NB4 (cell line): ENCODE data around the gene FGD3.

ENCODE experiments used
- DNase-seq: peaks from one replicate; pipeline ENCODE4 v3.0.0; 2010; ENCODE audit warnings: low read depth
- H3K4me3 ChIP-seq: one replicate; pipeline ENCODE4 v1.5.1; 2011; ENCODE audit warnings: mild to moderate bottlenecking, low read depth, low read length, moderate library complexity
- MYC ChIP-seq: IDR thresholded peaks from 2 replicates; pipeline ENCODE4 v1.6.1; 2011; ENCODE audit warnings: low read depth, low read length
- POLR2A ChIP-seq: IDR thresholded peaks from 2 replicates; pipeline ENCODE4 v1.6.1; 2011; ENCODE audit warnings: mild to moderate bottlenecking; ENCODE audit not compliant: insufficient read length; ENCODE audit errors: extremely low read depth
- TF ChIP-seq, protein P1 (sequence below): IDR thresholded peaks from one replicate; pipeline ENCODE4 v1.5.1; 2012; ENCODE audit warnings: low read depth, low read length
- TF ChIP-seq, protein P2 (sequence below): IDR thresholded peaks from 2 replicates; pipeline ENCODE4 v1.6.1; 2011; ENCODE audit warnings: low read depth, low read length

Gene FGD3

DNA sequence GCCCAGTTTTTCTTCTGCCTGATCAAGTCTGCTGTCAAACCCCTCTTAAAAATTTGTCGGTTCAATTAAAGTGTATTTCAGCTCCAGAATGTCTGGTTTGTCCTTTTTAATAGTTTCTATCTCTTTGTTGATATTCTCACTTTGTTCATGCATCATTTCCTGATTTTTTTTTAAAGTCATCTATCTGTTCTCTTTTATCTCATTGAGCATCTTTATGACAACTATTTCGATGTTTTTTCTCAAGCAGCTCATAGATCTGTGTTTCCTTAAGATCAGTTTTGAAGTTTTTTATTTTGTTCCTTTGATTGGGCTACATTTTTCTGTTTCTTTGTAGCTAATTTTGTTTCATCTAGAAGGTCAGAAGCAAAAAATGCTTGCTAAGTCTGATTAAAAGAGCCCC lies 53.7 kb downstream of the FGD3 start:
- no peak for TF ChIP-seq MYC
- no peak overlapping the region for H3K4me3 ChIP-seq
- no peak for DNase-seq

- no peak for DNase-seq
- H3K4me3 ChIP-seq: no peak overlapping the region
- TF ChIP-seq POLR2A: no peak
Measured at GRCh38 chr9:93002700-93003099, 55.4 kb downstream of the FGD3 start.

DNA sequence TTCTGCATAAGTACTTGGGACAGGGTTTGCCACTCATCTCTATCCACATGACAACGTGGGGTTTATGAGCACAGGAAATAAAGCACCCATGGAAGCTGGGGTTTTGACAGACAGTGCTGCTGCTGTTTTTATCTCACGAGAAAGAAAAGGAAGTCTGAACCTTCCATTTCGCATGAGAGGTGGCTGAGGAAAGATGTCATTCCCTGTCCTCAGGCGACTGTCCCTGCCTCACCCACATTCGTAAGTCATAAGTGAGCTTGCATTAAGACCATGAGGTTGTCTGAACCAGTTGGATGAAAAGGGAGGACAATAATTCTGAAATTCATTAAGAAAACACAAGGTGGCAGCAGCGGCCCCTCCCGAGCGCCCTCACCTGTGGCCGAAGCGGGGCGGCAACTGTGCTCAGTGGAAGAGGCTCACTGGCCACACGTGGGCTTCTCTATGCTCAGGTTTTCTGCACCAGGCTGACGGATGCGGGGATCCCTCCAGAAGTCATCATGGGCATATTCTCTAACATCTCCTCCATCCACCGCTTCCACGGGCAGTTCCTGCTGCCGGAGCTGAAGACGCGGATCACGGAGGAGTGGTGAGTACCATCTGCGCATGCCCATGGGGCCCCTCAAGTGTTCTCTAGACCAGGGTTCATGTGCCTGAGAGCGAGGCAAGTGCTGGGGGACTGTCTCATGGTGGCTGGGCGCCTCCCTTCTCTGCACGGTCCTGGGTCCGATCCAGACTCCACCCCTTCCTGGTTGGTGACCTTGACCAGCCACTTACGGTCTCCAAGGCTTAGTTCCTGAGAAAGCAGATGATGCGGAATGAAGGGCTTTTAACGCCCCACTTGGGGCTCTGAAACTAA lies 56.5 kb downstream of the FGD3 start:
- no peak overlapping the region for H3K4me3 ChIP-seq
- TF ChIP-seq, protein P1, sequence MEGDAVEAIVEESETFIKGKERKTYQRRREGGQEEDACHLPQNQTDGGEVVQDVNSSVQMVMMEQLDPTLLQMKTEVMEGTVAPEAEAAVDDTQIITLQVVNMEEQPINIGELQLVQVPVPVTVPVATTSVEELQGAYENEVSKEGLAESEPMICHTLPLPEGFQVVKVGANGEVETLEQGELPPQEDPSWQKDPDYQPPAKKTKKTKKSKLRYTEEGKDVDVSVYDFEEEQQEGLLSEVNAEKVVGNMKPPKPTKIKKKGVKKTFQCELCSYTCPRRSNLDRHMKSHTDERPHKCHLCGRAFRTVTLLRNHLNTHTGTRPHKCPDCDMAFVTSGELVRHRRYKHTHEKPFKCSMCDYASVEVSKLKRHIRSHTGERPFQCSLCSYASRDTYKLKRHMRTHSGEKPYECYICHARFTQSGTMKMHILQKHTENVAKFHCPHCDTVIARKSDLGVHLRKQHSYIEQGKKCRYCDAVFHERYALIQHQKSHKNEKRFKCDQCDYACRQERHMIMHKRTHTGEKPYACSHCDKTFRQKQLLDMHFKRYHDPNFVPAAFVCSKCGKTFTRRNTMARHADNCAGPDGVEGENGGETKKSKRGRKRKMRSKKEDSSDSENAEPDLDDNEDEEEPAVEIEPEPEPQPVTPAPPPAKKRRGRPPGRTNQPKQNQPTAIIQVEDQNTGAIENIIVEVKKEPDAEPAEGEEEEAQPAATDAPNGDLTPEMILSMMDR: peak; percentile 37
- TF ChIP-seq MYC: no peak
- TF ChIP-seq, protein P2, sequence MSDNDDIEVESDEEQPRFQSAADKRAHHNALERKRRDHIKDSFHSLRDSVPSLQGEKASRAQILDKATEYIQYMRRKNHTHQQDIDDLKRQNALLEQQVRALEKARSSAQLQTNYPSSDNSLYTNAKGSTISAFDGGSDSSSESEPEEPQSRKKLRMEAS: peak; percentile 62
- peak; percentile 68 for DNase-seq

GRCh38 chr9:93004561-93004960 lies 57.2 kb downstream of the FGD3 start:
- H3K4me3 ChIP-seq: no peak overlapping the region
- TF ChIP-seq, protein P2: no peak
- TF ChIP-seq, protein P1: no peak
- TF ChIP-seq POLR2A (no peak), MYC (no peak)
- no peak for DNase-seq

DNA sequence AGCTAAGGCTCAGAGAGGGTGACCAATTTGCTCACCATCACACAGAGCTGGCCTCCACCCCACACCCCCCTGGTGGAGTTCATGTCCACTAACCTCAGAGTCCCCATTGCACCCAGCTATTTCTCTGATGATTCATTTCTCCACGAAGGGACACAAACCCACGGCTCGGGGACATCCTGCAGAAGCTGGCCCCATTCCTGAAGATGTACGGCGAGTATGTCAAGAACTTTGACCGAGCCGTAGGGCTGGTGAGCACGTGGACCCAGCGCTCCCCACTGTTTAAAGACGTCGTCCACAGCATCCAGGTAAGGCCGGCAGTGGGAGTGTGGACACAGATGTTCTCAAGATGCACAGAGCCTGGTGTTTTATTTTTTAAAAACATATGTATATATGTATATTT lies 58.6 kb downstream of the FGD3 start:
- DNase-seq: no peak
- TF ChIP-seq, protein P2: no peak
- TF ChIP-seq, protein P1: no peak
- TF ChIP-seq POLR2A (no peak), MYC (no peak)
- no peak overlapping the region for H3K4me3 ChIP-seq

- no peak for DNase-seq
- TF ChIP-seq, protein P2: no peak
- TF ChIP-seq POLR2A (no peak), MYC (no peak)
- H3K4me3 ChIP-seq: no peak overlapping the region
Measured at GRCh38 chr9:93007529-93008058, 60.3 kb downstream of the FGD3 start.

GRCh38 chr9:93008457-93008856 lies 61.1 kb downstream of the FGD3 start:
- TF ChIP-seq, protein P2: no peak
- TF ChIP-seq, protein P1: no peak
- TF ChIP-seq MYC (no peak), POLR2A (no peak)
- H3K4me3 ChIP-seq: no peak overlapping the region
- DNase-seq: no peak
